Esophagus mucosa (tissue), 1 donor: ENCODE data around the gene ARHGEF5. TPM values are rescaled to one million over a fixed set of nuclear protein-coding genes. Genes with fewer than 3 reads are reported as not detected.
"Not testable (repeated sequence)": the region's sequence is repeated elsewhere in the genome, so short reads cannot be mapped to it uniquely, and the experiment has no call there.

Source experiments
- ATAC-seq: fragments of 200-7000 bp; cut with Tn5 transposase; one replicate; pipeline ENCODE4 v1.9.1; 2020
- total RNA-seq: library from RNA; stranded (reverse); gene quantifications from one replicate; pipeline ENCODE4 v1.2.4, GENCODE V29; 2023
- donor health status: DM: yes; HTN: yes; CAD: no.

ARHGEF5 gene
- total RNA-seq, 1 donor from 2014 or later = 47.0 TPM

DNA sequence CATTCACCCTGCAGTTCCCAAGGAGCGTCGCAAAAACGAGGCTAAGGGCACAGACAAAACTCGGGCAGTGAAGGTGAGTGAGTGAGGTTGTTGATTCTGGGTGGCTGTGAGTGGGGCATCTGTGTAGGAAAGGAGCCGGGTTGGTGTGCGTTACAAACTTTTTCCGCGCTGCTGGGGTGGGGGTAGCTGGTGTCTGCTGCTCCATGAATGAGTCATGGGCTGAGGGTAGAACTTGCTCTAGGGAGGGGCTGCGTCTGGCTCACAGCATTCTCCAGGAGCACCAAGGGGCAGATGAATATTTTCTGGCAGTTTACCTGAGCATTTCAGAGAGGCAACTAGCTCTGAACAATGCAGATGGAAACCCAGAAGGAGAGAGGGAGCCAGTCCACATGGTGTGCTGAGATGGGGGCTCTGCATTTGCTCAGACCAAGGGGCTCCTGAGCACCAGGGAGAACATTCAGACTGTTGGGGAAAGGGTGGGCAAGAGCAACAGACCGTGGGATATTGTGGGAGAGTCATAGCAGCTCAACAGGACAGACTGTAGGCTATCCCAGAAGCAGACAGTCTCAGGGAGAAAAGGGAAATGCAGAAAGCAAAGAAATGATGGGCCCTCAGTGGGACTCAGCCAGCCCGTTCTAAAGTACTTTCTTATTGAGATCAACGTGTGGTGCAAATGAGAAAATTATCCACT lies 29.5 kb downstream of the ARHGEF5 start:
- peak; percentile 86 for ATAC-seq

- no peak for ATAC-seq
Measured at GRCh38 chr7:144386741-144387140, 31.5 kb downstream of the ARHGEF5 start.

DNA sequence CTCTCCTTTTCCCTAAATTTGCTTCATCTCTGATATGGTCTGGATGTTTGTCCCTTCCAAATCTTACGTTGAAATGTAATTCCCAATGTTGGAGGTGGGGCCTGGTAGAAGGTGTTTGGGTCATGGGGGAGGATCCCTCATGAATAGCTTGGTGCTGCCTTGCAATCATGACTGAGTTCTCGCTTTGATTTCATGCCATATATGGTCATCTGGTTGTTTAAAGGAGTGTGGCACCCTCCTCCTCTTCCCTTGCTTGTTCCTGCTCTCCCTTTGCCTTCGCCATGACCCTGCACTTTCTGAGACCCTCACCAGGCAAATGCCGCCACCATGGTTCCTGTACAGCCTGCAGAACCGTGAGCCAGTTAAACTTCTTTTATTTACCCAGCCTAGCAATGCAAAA lies 33.7 kb downstream of the ARHGEF5 start:
- ATAC-seq = no peak

DNA sequence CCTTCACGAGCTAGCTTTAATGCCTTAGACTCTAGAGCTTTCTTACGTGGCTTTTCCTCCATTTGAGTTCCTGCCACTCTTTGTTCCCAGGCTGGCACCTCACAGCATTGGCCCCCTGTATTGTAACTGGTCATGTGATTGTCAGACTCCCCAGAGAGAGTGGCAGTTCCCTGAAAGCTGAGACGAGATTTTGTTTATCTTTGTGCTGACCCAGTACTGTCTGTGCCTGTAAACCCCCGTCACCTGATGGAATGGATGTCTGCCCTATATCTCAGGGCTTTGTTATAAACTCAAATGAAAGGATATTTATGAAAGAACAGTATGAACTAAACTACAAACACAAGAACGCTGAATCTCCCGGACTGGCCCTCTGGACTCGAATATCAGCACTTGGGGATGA lies 35.3 kb downstream of the ARHGEF5 start:
- ATAC-seq = no peak

- ATAC-seq = no peak
Measured at GRCh38 chr7:144391014-144391413, 35.8 kb downstream of the ARHGEF5 start.

- peak; percentile 73 for ATAC-seq
Measured at GRCh38 chr7:144391823-144392255, 36.6 kb downstream of the ARHGEF5 start.

- no peak for ATAC-seq
Measured at GRCh38 chr7:144397086-144397485, 41.9 kb downstream of the ARHGEF5 start.

GRCh38 chr7:144398291-144398690 lies 43.1 kb downstream of the ARHGEF5 start:
- no peak for ATAC-seq

DNA sequence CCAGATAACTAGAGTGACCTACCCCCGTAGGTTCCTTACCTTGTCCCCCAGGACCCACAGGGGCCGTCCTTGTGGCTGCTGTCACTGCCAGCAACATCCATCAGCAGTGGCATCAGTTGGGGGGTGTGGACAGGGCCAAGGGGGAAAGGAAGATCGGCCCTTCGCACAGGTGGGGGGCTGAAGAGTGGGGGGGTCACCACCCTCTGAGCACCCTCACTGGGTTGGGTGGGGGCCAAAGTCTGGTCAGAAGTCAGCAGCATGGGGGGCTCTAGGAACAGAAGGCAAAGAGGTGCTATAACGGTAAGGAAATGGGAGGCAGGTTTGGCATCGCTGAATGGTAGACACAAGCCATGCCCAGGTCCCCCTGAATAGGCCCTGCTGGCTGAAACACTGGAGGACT lies 43.7 kb downstream of the ARHGEF5 start:
- no peak for ATAC-seq

GRCh38 chr7:144399946-144400345 lies 44.7 kb downstream of the ARHGEF5 start:
- ATAC-seq = no peak

DNA sequence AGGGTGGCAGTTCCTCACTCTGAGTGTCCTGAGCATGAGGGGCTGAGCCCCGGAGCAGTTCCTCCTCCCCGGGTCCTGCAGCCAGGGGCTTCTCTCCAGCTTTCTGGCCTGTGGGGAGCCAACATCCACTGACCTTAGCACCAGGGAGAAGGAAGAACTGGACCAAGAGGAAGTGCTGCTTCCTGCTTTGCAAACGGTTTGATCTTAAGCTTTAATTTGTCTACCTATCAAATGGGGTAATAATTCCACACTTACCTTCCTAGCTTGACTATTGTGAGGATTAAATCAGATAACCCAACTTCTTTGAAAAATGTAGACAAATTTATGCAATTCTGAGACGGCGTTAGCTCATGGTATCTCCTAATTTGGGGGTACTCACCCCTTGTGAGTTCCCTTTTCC lies 46.3 kb downstream of the ARHGEF5 start:
- no peak for ATAC-seq

DNA sequence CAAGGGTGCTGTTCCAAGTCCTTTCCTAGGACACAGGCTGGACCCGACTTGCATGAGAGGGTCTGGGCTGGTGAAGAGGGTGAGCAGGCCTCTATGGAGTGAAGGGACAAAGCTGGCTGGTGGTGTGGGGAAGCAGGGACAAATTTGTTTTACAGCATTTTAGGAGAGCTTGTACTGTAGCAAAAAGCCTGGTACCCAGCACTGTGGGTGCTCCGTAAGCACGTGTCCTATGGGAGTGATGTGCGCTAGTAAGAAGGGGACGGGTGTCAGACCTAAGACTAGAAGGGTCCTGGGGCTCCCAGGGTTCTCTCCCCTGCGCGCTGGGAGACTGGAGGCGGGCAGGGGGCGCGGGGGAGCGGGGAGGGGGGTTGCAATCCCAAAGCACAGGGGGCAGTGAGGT lies 47.9 kb downstream of the ARHGEF5 start:
- no peak for ATAC-seq

- no peak for ATAC-seq
Measured at GRCh38 chr7:144403649-144404061, 48.5 kb downstream of the ARHGEF5 start, which contains the start of gene NOBOX. NOBOX (minus strand) TSS chr7:144403693.

GRCh38 chr7:144404946-144405345 lies 49.7 kb downstream of the ARHGEF5 start:
- no peak for ATAC-seq

- ATAC-seq = peak; percentile 90
Measured at GRCh38 chr7:144407266-144407931, 52.2 kb downstream of the ARHGEF5 start.

DNA sequence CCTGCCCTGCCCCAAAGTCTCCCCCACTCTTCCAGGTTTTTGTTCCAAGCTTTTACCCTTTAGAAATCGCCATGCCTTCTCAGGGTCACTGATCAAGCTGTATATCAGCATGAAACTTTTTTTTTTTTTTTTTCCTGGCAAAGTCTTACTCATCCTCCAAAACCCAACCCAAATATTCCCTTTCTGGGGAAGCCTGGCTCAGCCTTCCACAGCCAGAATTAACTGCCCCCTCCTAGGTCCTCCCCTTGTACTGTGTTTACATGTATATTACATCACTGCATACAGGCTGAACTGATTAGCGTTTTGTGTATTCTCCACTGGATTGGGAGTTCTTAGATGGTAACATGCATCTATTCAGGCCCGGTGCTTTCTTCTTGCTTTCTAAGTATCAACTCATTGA lies 52.9 kb downstream of the ARHGEF5 start:
- ATAC-seq = peak; percentile 35

- peak; percentile 42 for ATAC-seq
Measured at GRCh38 chr7:144410441-144410840, 55.2 kb downstream of the ARHGEF5 start.

- ATAC-seq = no peak
Measured at GRCh38 chr7:144414815-144415214, 59.6 kb downstream of the ARHGEF5 start.

DNA sequence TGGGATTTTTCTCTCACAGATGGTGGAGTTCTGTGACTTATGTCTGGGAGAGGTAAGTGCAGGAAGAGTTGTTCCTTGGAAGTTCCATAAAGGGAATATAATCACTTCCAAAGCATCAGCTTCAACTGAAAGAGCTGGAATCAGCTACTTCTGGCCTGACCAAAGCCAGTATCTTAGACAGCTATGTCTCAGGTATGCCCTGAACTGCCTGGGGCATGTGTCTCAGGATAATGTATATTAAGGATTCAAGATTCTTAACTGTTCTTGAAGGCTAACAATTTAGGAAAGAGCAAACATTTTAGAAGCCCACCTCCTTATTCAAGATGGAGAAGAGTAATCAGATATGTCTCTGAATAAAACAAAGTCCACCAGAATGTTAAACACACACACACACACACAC lies 60.7 kb downstream of the ARHGEF5 start:
- peak; percentile 51 for ATAC-seq

- ATAC-seq = peak; percentile 87
Measured at GRCh38 chr7:144416341-144416740, 61.1 kb downstream of the ARHGEF5 start.

- not testable (repeated sequence) for ATAC-seq
Measured at GRCh38 chr7:144418931-144419330, 63.7 kb downstream of the ARHGEF5 start.

- ATAC-seq = not testable (repeated sequence)
Measured at GRCh38 chr7:144427539-144427938, 72.3 kb downstream of the ARHGEF5 start.

DNA sequence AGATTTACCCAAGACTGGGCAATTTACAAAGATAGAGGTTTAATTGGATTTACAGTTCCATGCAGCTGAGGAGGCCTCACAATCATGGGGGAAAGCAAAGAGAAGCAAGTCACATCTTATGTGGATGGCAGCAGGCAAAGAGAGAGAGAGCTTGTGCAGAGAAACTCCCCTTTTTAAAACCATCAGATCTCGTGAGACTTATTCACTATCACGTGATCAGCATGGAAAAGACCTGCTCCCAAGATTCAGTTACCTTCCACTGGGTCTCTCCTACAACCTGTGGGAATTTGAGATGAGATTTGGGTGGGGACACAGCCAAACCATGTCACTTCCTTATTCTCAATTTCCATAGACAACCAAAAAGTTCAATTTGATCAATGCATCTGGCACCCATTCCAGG lies 73.2 kb downstream of the ARHGEF5 start:
- ATAC-seq = no peak
